GM20000 (cell line): ENCODE results near the gene PRKAR1A.

Source experiments
- DNase-seq: peaks from one replicate; pipeline ENCODE4 v3.0.0; 2012; ENCODE audit warnings: low spot score
- TF ChIP-seq, protein P1 (sequence below): IDR thresholded peaks from 2 replicates; pipeline ENCODE4 v1.5.1; 2012; ENCODE audit warnings: mild to moderate bottlenecking, control low read depth; ENCODE audit errors: extremely low read depth, missing control alignments

Gene PRKAR1A

DNA sequence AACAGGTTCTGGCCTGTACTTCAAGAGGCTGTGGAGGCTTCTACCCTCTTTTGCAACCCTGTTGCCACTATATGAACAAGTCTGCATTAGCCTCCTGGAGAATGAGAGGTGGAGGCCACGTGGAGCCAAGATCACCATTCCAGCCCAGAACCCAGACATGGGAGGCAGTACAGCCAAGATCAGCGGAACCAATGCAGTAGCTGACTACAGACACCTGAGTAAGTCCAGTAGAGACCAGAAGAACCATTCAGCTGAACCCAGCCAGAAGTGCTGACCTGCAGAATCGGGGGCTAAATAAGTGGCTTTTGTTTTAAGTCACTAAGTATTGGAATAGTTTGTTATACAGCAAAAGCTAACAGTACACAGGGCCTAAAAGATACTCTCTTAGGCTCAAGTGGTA lies 76.9 kb downstream of the PRKAR1A start:
- no peak for DNase-seq
- TF ChIP-seq, protein P1, sequence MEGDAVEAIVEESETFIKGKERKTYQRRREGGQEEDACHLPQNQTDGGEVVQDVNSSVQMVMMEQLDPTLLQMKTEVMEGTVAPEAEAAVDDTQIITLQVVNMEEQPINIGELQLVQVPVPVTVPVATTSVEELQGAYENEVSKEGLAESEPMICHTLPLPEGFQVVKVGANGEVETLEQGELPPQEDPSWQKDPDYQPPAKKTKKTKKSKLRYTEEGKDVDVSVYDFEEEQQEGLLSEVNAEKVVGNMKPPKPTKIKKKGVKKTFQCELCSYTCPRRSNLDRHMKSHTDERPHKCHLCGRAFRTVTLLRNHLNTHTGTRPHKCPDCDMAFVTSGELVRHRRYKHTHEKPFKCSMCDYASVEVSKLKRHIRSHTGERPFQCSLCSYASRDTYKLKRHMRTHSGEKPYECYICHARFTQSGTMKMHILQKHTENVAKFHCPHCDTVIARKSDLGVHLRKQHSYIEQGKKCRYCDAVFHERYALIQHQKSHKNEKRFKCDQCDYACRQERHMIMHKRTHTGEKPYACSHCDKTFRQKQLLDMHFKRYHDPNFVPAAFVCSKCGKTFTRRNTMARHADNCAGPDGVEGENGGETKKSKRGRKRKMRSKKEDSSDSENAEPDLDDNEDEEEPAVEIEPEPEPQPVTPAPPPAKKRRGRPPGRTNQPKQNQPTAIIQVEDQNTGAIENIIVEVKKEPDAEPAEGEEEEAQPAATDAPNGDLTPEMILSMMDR, result no peak

DNA sequence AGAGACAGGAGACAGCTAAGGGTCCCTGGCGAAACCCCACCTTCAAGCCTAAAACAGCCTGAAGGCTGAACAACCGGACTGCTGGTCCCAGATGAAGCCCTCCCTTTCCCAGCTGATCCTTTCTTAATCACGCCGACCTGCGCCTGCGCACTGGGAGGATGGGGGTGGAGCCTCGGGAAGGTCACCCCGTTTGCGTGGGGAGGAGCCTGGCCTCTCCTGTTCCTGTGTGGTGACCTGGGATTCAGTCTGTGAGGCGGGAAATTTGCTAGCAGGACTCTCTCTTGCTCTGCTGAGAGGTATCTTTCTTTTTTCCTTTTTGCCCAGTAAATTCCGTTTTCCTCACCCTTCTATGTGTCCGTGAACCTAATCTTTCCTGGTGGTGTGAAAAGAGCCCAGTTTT lies 79.4 kb downstream of the PRKAR1A start:
- TF ChIP-seq, protein P1, result no peak
- no peak for DNase-seq

DNA sequence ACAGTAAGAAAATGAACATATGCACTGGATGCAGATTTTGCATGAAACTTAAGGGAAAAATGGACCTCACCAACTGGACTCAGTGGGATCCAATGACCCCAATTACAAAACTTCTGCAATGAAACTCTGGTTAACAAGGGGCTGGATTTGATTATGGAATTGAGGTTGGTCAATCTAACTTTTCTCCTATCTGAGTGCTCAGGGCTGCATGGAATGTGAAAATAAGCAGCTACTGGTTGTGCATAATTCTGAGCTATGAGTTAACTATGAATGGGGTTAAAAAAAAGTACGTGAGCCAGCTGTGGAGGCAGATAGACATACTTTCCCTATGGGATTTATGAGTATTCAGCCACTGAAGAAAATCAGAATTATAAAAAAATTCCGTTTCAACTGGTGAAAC lies 79.8 kb downstream of the PRKAR1A start:
- DNase-seq, result no peak
- TF ChIP-seq, protein P1, result no peak

DNA sequence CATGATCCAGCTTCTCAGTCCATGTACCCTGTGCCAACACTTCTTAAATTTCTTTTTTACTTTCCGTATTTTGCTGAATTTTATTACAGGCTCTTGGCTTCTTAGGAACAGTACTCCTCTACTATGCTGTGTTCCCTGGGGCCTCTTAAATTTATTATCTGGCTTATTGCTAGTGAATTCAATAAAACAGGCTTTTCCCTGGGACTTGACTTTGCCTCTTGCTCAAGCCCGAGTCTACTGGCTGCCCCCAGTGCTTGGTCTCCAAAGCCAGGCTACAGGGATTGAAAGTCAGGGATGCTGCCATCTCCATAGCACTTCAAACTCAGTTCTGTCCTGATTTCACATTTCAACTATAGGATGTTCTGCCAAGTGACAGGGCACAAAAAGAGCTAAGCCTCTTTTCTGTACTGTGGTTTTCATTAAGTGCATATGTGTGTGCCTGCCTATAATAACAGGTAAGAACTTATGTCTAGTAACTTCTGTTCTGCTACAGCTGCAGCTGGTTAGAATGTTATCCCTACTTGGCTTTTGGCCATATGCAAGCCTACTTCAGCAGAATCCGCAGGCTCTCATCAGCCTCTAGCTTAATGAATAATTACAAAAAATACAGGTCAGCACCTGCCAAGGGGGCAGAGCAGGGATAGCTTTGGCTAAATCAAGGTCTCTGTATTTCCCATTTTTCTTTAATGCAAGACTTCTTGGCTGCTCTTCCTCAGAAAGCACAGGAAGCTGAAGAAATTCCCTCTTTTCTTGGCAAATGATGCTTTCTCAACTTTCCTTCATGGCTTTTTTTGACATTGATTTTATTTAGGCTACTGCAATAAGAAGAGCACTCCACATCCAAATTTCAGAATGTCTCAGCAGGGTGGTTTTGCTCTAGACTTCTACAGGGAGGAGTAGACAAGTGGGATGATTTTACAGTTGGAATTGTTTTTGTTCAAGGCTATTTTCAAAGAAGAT lies 80.7 kb downstream of the PRKAR1A start:
- TF ChIP-seq, protein P1, result no peak
- no peak for DNase-seq

DNA sequence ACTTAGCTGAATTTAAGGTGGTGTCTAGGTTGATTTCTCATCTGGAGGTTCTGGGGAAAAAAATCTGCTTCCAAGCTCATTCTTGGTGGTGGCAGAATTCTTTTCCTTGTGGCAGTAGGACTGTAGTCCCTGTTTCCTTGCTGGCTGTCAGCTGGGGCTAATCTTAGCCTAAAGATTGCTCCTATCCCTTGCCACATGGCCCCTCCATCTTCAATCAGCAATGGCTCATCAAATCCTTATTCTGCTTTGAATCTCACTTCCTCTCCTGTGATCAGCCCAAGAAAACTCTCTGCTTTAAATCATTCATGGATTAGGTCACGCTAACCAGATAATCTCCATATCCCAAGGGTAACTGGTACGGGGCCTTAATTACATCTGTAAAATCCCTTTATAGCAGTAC lies 82.3 kb downstream of the PRKAR1A start:
- TF ChIP-seq, protein P1, result no peak
- no peak for DNase-seq

DNA sequence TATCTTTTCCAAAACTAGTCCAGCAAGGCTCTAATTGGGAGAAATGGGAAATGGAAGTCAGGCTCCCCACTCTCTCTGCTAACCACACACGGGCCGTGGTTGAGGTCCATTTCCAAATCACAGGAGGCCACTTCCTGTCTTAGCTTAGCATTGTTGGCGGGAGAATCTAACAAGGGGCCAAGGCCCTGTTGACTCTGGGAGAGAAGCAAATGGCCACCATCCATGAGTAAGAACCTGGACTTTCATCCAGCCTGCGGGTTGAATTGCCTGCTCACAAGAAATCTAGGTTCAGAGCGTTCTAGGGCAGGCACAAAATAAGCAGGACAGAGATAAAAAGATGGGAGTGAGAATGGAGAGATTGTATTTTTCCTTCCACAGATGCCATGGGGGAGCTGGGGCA lies 83.3 kb downstream of the PRKAR1A start:
- no peak for DNase-seq
- TF ChIP-seq, protein P1, result no peak

DNA sequence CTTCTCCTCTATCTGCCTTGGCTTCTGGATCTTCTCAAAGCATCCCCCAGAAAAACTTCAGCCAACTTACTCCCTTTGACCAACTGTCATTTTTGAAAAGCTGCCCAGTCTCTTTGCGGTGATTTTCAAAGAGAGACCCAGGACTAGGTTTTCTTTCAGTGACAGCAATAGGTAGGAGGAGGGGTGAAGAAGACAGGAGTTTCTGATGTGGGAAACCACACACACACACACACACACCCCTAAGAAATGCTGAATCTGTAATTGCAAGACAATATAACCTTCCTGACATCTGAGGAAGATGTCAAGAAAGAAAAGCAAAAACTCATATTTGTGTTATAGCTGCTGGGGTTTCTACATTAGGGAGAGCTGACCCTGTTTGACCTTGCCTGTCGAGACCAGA lies 83.8 kb downstream of the PRKAR1A start:
- DNase-seq, result no peak
- TF ChIP-seq, protein P1, result no peak
